ENCODE measurements around the gene TTLL10. TPM values are rescaled to one million over a fixed set of nuclear protein-coding genes. Genes with fewer than 3 reads are reported as not detected.

The TTLL10 gene
- total and polyA plus RNA-seq, 5 experiments from 2014 or later = not detected

GRCh38 chr1:1203561-1204424 is 30.1 kb downstream of the TTLL10 start:
- DNase-seq (peak in 2 of 10 donors; percentile 4 to 58), ATAC-seq (no peak)
- no peak overlapping the region for H3K4me3 Mint-ChIP-seq
- no peaks in the 10 kb centered on the region for H3K36me3 Mint-ChIP-seq
- POLR2A ChIA-PET = no interaction called here
- peaks cover 5 to 24% (median 20%) of the 10 kb centered on the region in 4 donors for H3K4me1 Mint-ChIP-seq
- peak overlapping the region in 3 of 10 donors; percentile 20 to 68 (median 24) for H3K27ac Mint-ChIP-seq
- H3K9me3 Mint-ChIP-seq = no peaks in the 10 kb centered on the region
- H3K27me3 Mint-ChIP-seq = peaks cover 0 to 8% (median 0%) of the 10 kb centered on the region in 5 donors

- no peak overlapping the region for H3K4me3 Mint-ChIP-seq
- DNase-seq (peak in 1 of 10 donors; percentile 55), ATAC-seq (no peak)
- H3K36me3 Mint-ChIP-seq = no peaks in the 10 kb centered on the region
- no peaks in the 10 kb centered on the region for H3K9me3 Mint-ChIP-seq
- H3K4me1 Mint-ChIP-seq = peaks cover 5 to 28% (median 24%) of the 10 kb centered on the region in 4 donors
- peak overlapping the region in 1 of 10 donors; percentile 68 for H3K27ac Mint-ChIP-seq
- POLR2A ChIA-PET = interaction anchor here (1.0 kb wide), 1 partner anchor 8 kb away, joined by 3 read pairs; no protein-coding TSS in a partner anchor
- H3K27me3 Mint-ChIP-seq = peaks cover 0 to 8% (median 0%) of the 10 kb centered on the region in 5 donors
Observed at GRCh38 chr1:1204425-1204920, 30.8 kb downstream of the TTLL10 start.

DNA sequence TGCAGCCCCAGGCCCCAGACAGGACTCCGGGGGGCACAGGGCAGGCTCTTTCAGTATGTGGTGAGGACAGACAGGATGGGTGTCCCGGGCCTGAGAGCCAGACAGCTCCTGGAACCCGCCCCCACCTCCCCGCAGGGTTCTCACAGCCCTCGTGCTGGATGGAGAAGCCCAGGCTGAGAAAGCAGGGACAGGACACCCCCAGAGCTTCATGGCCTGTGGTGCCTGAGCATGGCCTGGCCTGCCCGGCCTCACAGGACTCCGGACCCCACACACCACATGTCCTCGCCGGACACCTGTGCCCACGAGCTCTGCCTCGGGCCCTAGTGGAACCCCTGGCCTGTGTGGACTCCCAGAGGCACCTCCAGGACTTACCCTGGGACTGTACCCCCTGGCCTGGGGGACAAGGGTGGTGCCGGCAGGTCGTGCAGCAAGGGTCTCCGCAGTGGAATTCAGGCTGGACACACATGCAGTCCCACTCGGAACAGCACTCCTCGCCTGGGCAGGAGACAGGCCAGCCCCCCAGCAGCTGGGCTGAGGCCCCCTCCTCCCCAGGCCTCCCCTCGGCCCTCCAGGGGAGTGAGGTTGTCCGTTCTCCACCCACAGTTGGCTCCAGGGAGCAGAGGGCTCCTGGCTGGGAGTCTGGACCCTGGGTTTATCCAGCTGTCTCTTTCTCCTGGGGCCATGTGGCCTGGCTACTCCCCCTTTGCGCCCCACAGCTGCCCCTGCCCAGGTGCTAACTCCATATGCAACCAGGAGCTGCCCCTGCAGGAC is 31.5 kb downstream of the TTLL10 start:
- H3K4me3 Mint-ChIP-seq = peak overlapping the region in 3 of 10 donors; percentile 36 to 56 (median 50)
- peaks cover 0 to 8% (median 0%) of the 10 kb centered on the region in 5 donors for H3K27me3 Mint-ChIP-seq
- no peaks in the 10 kb centered on the region for H3K9me3 Mint-ChIP-seq
- ATAC-seq (no peak), DNase-seq (peak in 1 of 10 donors; percentile 55)
- H3K36me3 Mint-ChIP-seq = no peaks in the 10 kb centered on the region
- no peak overlapping the region for H3K27ac Mint-ChIP-seq
- peaks cover 5 to 28% (median 23%) of the 10 kb centered on the region in 4 donors for H3K4me1 Mint-ChIP-seq
- POLR2A ChIA-PET = interaction anchor here (0.8 to 1.0 kb wide), 3 partner anchors 7 to 165 kb away, joined by 3 read pairs; no protein-coding TSS in a partner anchor

- no peaks in the 10 kb centered on the region for H3K9me3 Mint-ChIP-seq
- H3K36me3 Mint-ChIP-seq = no peaks in the 10 kb centered on the region
- peak overlapping the region in 6 of 10 donors; percentile 36 to 58 (median 49) for H3K4me3 Mint-ChIP-seq
- no peak for ATAC-seq
- POLR2A ChIA-PET = interaction anchor here (0.8 to 1.0 kb wide), 2 partner anchors 49 to 166 kb away, joined by 3 read pairs; no protein-coding TSS in a partner anchor
- DNase-seq = peak in 2 of 10 donors; percentile 6 to 61
- peaks cover 0 to 8% (median 0%) of the 10 kb centered on the region in 5 donors for H3K27me3 Mint-ChIP-seq
- H3K27ac Mint-ChIP-seq = no peak overlapping the region
- peaks cover 5 to 28% (median 19%) of the 10 kb centered on the region in 4 donors for H3K4me1 Mint-ChIP-seq
Observed at GRCh38 chr1:1205769-1206375, 32.2 kb downstream of the TTLL10 start.

GRCh38 chr1:1206376-1206965 is 32.8 kb downstream of the TTLL10 start, which contains the start of gene TNFRSF18:
Gene TNFRSF18, minus strand, starts transcription at chr1:1206592. Its CDS starts 21 bp downstream, at chr1:1206571.
- H3K27me3 Mint-ChIP-seq = peaks cover 0 to 8% (median 0%) of the 10 kb centered on the region in 5 donors
- peak within 1 kb of the TSS in 1 of 10 donors; percentile 49 for H3K27ac Mint-ChIP-seq
- no peaks in the 10 kb centered on the region for H3K9me3 Mint-ChIP-seq
- POLR2A ChIA-PET = interaction anchor here (0.9 kb wide), 1 partner anchor 137 kb away, joined by 3 read pairs; no protein-coding TSS in a partner anchor
- no peaks in the 10 kb centered on the region for H3K36me3 Mint-ChIP-seq
- ATAC-seq = peak in 1 of 2 donors; percentile 20
- H3K4me3 Mint-ChIP-seq = peak within 1 kb of the TSS in 8 of 10 donors; percentile 22 to 80 (median 50)
- peak in 2 of 10 donors; percentile 11 to 66 for DNase-seq
- peaks cover 5 to 28% (median 20%) of the 10 kb centered on the region in 4 donors for H3K4me1 Mint-ChIP-seq

- POLR2A ChIA-PET = interaction anchor here (0.7 to 0.9 kb wide), 2 partner anchors 12 to 138 kb away, joined by 3 to 4 read pairs; no protein-coding TSS in a partner anchor
- Mint-ChIP-seq H3K9me3 (no peaks in the 10 kb centered on the region), H3K4me1 (peaks cover 5 to 28% (median 21%) of the 10 kb centered on the region in 4 donors), H3K36me3 (no peaks in the 10 kb centered on the region), H3K4me3 (peak overlapping the region in 8 of 10 donors; percentile 22 to 80 (median 48)), H3K27ac (peak overlapping the region in 1 of 10 donors; percentile 49), H3K27me3 (peaks cover 0 to 8% (median 0%) of the 10 kb centered on the region in 5 donors)
- DNase-seq = peak in 2 of 10 donors; percentile 5 to 62
- ATAC-seq = no peak
Observed at GRCh38 chr1:1206966-1207531, 33.4 kb downstream of the TTLL10 start.

GRCh38 chr1:1207571-1207892 is 33.9 kb downstream of the TTLL10 start:
- POLR2A ChIA-PET = interaction anchor here (0.7 to 0.9 kb wide), 3 partner anchors 9 to 138 kb away, joined by 3 to 4 read pairs (median 3); no protein-coding TSS in a partner anchor
- Mint-ChIP-seq H3K27me3 (peaks cover 0 to 8% (median 0%) of the 10 kb centered on the region in 5 donors), H3K4me1 (peaks cover 5 to 28% (median 22%) of the 10 kb centered on the region in 4 donors), H3K27ac (peak overlapping the region in 2 of 10 donors; percentile 79 to 89), H3K9me3 (no peaks in the 10 kb centered on the region), H3K36me3 (no peaks in the 10 kb centered on the region), H3K4me3 (peak overlapping the region in 2 of 10 donors; percentile 56 to 80)
- peak in 1 of 10 donors; percentile 5 for DNase-seq
- ATAC-seq = no peak

- peak overlapping the region in 9 of 10 donors; percentile 22 to 89 (median 75) for H3K27ac Mint-ChIP-seq
- no peaks in the 10 kb centered on the region for H3K9me3 Mint-ChIP-seq
- H3K36me3 Mint-ChIP-seq = no peaks in the 10 kb centered on the region
- peaks cover 5 to 28% (median 23%) of the 10 kb centered on the region in 4 donors for H3K4me1 Mint-ChIP-seq
- peak overlapping the region; percentile 59 to 89 (median 82) for H3K4me3 Mint-ChIP-seq
- POLR2A ChIA-PET = no interaction called here
- peaks cover 0 to 8% (median 0%) of the 10 kb centered on the region in 5 donors for H3K27me3 Mint-ChIP-seq
- ATAC-seq = peak; percentile 27 to 51
- DNase-seq = peak in 5 of 10 donors; percentile 20 to 68 (median 36)
Observed at GRCh38 chr1:1208713-1209433, 35.2 kb downstream of the TTLL10 start.

GRCh38 chr1:1210726-1211540 is 37.3 kb downstream of the TTLL10 start:
- POLR2A ChIA-PET = no interaction called here
- Mint-ChIP-seq H3K27ac (peak overlapping the region in 1 of 10 donors; percentile 63), H3K36me3 (no peaks in the 10 kb centered on the region), H3K9me3 (no peaks in the 10 kb centered on the region), H3K4me1 (peaks cover 10 to 40% (median 36%) of the 10 kb centered on the region in 4 donors), H3K4me3 (no peak overlapping the region), H3K27me3 (peaks cover 0 to 8% (median 0%) of the 10 kb centered on the region in 5 donors)
- ATAC-seq (no peak), DNase-seq (peak in 2 of 10 donors; percentile 4 to 60)

Data from naive thymus-derived CD8-positive, alpha-beta T cell (primary cell).